ENCODE measurements around the gene TARBP2. TPM values are rescaled to one million over a fixed set of nuclear protein-coding genes. Genes with fewer than 3 reads are reported as not detected.

The TARBP2 gene
- total RNA-seq, 1 donor from 2014 or later = 59.4 TPM

DNA sequence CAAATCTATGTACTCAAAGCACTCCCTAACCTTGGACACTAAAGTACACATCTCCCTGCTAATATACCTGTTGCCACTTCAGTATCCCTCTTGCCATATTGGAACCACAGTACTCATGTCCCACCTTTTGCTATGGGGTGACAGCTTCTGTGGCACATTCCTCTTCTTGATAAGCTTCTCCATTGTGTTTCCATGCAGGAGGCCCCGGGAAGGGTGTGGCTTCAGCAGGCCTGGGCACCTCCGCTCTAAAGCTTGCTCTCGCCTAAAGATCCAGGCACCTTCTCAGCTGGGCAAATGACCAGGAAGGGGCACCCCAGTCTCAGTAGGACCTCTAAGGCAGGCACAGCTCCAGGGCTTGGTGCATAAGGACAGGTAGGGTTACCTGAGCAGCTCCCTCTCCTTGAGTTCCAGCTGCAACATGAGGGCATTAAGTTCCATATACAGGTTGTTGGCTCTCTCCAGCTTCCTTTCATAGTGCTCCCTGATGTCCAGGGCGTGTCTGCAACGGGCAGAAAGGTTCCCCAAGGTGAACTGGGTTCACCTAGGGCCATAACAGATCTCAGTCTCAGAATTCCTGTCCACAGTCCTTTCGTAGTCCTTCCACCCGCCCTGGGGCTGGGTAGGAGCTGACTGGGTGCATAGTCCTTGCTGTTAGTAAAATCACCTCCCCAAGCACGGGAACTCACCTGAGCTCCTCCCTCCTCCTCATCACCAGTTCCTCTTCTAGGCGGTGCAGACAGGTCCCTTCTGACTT, 17.7 kb upstream of the TARBP2 start:
- no peaks in the 10 kb centered on the region for H3K27me3 ChIP-seq (ENCODE audit: control insufficient read depth, insufficient read depth, low read length)
- TF ChIP-seq CTCF (IDR thresholded peaks at IDR 0.05; ENCODE audit: insufficient read depth, low read length, poor library complexity, severe bottlenecking) = no peak
- H3K36me3 ChIP-seq (ENCODE audit: control insufficient read depth, insufficient read depth, low read length) = peaks cover 8% of the 10 kb centered on the region
- DNase-seq (ENCODE audit: low read depth) = no peak
- H3K4me3 ChIP-seq (ENCODE audit: low read depth, low read length) = no peak overlapping the region

GRCh38 chr12:53483979-53484377, 17.1 kb upstream of the TARBP2 start:
- no peak overlapping the region for H3K4me3 ChIP-seq (ENCODE audit: low read depth, low read length)
- H3K36me3 ChIP-seq (ENCODE audit: control insufficient read depth, insufficient read depth, low read length) = peaks cover 8% of the 10 kb centered on the region
- DNase-seq (ENCODE audit: low read depth) = no peak
- H3K27me3 ChIP-seq (ENCODE audit: control insufficient read depth, insufficient read depth, low read length) = no peaks in the 10 kb centered on the region
- TF ChIP-seq CTCF (IDR thresholded peaks at IDR 0.05; ENCODE audit: insufficient read depth, low read length, poor library complexity, severe bottlenecking) = no peak

GRCh38 chr12:53484686-53485575, 16.2 kb upstream of the TARBP2 start:
- H3K27me3 ChIP-seq (ENCODE audit: control insufficient read depth, insufficient read depth, low read length) = no peaks in the 10 kb centered on the region
- H3K4me3 ChIP-seq (ENCODE audit: low read depth, low read length) = no peak overlapping the region
- no peak for TF ChIP-seq CTCF (IDR thresholded peaks at IDR 0.05; ENCODE audit: insufficient read depth, low read length, poor library complexity, severe bottlenecking)
- no peak for DNase-seq (ENCODE audit: low read depth)
- H3K36me3 ChIP-seq (ENCODE audit: control insufficient read depth, insufficient read depth, low read length) = peaks cover 8% of the 10 kb centered on the region

DNA sequence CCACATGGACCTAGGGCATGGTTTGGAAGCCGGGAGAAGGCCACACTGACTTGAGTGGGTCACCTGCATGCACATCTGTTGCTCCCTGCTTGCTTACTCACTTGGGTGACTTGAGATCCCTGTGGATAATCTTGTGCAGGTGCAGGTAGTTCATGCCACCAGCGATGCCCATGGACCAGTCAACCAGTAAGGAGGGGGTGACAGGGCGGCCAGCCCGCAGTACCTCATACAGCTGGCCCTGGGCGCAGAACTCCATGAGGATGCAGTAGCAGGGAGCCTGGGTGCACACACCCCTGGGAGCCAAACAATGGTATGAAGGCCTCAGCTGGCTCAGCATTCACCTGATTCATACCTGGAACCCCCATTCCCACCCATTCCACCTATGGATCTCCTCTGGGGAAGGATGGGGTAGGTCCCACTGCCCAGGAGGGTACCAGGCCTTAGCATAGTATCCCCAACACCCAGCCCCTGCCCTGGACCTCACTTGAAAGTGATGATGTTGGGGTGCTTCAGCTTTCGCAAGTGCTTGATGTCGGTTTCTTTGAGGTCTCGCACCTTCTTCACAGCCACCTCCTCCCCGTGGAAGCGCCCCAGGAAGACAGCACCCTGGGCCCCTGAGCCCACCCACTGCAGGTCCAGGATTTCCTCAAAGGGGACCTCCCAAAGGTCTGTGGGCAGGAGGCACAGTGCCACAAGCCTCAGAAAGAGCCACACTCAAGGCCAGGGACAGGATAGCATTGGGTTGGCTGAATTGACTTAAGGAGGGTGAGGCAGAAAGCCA, 14.9 kb upstream of the TARBP2 start:
- no peaks in the 10 kb centered on the region for H3K27me3 ChIP-seq (ENCODE audit: control insufficient read depth, insufficient read depth, low read length)
- H3K36me3 ChIP-seq (ENCODE audit: control insufficient read depth, insufficient read depth, low read length) = peaks cover 8% of the 10 kb centered on the region
- DNase-seq (ENCODE audit: low read depth) = no peak
- H3K4me3 ChIP-seq (ENCODE audit: low read depth, low read length) = no peak overlapping the region
- no peak for TF ChIP-seq CTCF (IDR thresholded peaks at IDR 0.05; ENCODE audit: insufficient read depth, low read length, poor library complexity, severe bottlenecking)

DNA sequence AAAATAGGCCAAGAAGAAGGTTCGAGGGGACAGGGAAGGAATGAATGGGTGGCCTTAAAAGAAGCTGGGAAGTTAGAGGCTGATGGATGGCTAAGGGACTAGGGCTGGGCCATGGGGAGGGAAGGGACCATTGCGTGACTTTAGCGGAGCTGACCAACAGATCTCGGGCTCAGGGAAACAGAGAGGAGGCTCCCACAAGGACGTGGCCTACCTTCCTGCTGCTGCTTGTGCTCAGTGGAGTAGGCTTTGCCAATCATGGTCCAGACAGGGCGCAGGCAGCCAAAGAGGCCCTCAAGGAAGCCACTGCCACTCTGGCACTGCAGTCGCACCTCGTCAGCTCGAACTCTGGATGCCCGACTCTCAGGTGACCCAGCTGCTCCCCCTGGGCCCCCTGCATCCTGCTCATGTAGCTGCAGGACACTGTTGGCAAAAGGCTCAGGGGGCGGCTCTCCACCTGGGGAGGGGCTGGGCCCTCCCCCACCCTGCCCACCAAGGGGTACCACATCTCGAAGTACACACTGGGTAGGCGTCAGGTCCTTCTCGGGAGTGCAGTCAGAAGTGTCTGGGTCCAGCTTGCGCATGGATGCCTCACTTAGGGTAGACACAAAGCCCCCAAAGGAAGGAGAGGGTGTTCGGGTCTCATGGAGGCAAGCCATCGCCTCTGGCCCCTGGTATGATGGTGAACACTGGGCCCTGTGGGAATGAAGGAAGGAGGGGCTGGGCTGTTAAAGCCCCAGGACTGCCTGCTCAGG, 14.2 kb upstream of the TARBP2 start:
- no peak for DNase-seq (ENCODE audit: low read depth)
- Histone ChIP-seq H3K4me3 (ENCODE audit: low read depth, low read length) (no peak overlapping the region), H3K27me3 (ENCODE audit: control insufficient read depth, insufficient read depth, low read length) (no peaks in the 10 kb centered on the region), H3K36me3 (ENCODE audit: control insufficient read depth, insufficient read depth, low read length) (peaks cover 8% of the 10 kb centered on the region)
- TF ChIP-seq CTCF (IDR thresholded peaks at IDR 0.05; ENCODE audit: insufficient read depth, low read length, poor library complexity, severe bottlenecking) = no peak

Data from kidney epithelial cell (primary cell).